Endothelial cell of umbilical vein (primary cell): ENCODE data around the gene ILKAP. TPM values are rescaled to one million over a fixed set of nuclear protein-coding genes. Genes with fewer than 3 reads are reported as not detected.

ENCODE experiments used
- BruUV-seq: library from RNA; stranded (reverse); fragments of 400-500 nt; replicated peaks from 2 replicates; lab custom pipeline; 2021; lab: Mats Ljungman, UMichigan
- CTCF ChIA-PET: fragments of 300-600, 350-600 bp; sonication (Branson Sonifier 250); formaldehyde crosslinking; loops from one replicate; lab custom pipeline; 2021; ENCODE audit warnings: antibody characterized with exemption, inconsistent platforms; lab: Charles Lee
- POLR2A ChIA-PET: fragments of 300-600, 350-600 bp; sonication (Branson Sonifier 250); formaldehyde crosslinking; loops from one replicate; lab custom pipeline; 2021; ENCODE audit warnings: antibody characterized with exemption, inconsistent platforms; lab: Charles Lee
- DNase-seq: peaks from one replicate; pipeline ENCODE4 v3.0.0-alpha.2; 2011; ENCODE audit warnings: low read depth, low spot score
- FAIRE-seq: peaks from 2 replicates; lab custom pipeline; 2011; peaks lifted over from hg19 to GRCh38; lab: Jason Lieb, UNC
- H2AFZ ChIP-seq: 2 replicates; pipeline ENCODE4 v1.6.0; 2012; ENCODE audit warnings: low read depth, low read length, control low read depth, inconsistent platforms
- H3K27ac ChIP-seq: 2 replicates; pipeline ENCODE4 v1.5.1; 2011; ENCODE audit warnings: low read depth, mild to moderate bottlenecking, control low read depth, low read length, moderate library complexity; ENCODE audit not compliant: insufficient read depth
- H3K27me3 ChIP-seq, 2 experiments: 2 replicates each; pipeline versions ENCODE4 v1.6.0 to v1.6.1; 2011; ENCODE audit warnings: low read length in 2 of 2, mixed read lengths in 1 of 2; ENCODE audit not compliant: control insufficient read depth in 2 of 2, insufficient read depth in 2 of 2
- H3K36me3 ChIP-seq, 2 experiments: 2 replicates in 1 of 2; 3 replicates in 1 of 2; pipeline ENCODE4 v1.5.1; 2011; ENCODE audit warnings: low read length in 2 of 2, mild to moderate bottlenecking in 1 of 2, moderate library complexity in 1 of 2; ENCODE audit not compliant: control insufficient read depth in 2 of 2, insufficient read depth in 2 of 2; ENCODE audit errors: extremely low read depth in 1 of 2
- H3K4me1 ChIP-seq: 3 replicates; pipeline ENCODE4 v1.5.1; 2011; ENCODE audit warnings: mild to moderate bottlenecking, low read length; ENCODE audit not compliant: control insufficient read depth, insufficient read depth; ENCODE audit errors: extremely low read depth
- H3K4me2 ChIP-seq: 2 replicates; pipeline ENCODE4 v1.6.1; 2011; ENCODE audit warnings: low read length, control low read depth, mixed read lengths; ENCODE audit not compliant: insufficient read depth
- H3K4me3 ChIP-seq, 3 experiments: fragments of 200-600 bp in 1 of 3; sonication (generic), shearing (Covaris generic) in 1 of 3; replicated peaks in 1 of 3; 2 replicates each; pipeline ENCODE4 v1.5.1; 2011 to 2016; ENCODE audit warnings: control low read depth in 3 of 3, low read length in 3 of 3, mild to moderate bottlenecking in 2 of 3, inconsistent platforms in 1 of 3, low read depth in 1 of 3, moderate library complexity in 1 of 3; ENCODE audit not compliant: insufficient read depth in 1 of 3
- H3K79me2 ChIP-seq: 2 replicates; pipeline ENCODE4 v1.6.0; 2012; ENCODE audit warnings: low read length, inconsistent platforms; ENCODE audit not compliant: control insufficient read depth, insufficient read depth
- H3K9ac ChIP-seq: replicated peaks from 2 replicates; pipeline ENCODE3; 2011; ENCODE audit warnings: low read length, control low read depth; ENCODE audit not compliant: insufficient read depth; ENCODE audit errors: extremely low read depth
- H3K9me1 ChIP-seq: replicated peaks from 3 replicates; pipeline ENCODE4 v1.6.0; 2011; ENCODE audit warnings: mild to moderate bottlenecking, low read length; ENCODE audit not compliant: control insufficient read depth, insufficient read depth; ENCODE audit errors: extremely low read depth
- H3K9me3 ChIP-seq: replicated peaks from 2 replicates; pipeline ENCODE4 v1.5.1; 2012; ENCODE audit warnings: low read length, inconsistent platforms; ENCODE audit not compliant: control insufficient read depth, insufficient read depth
- H4K20me1 ChIP-seq: replicated peaks from 2 replicates; pipeline ENCODE3; 2011; ENCODE audit warnings: mild to moderate bottlenecking, low read length; ENCODE audit not compliant: control insufficient read depth, insufficient read depth; ENCODE audit errors: extremely low read depth
- EZH2 ChIP-seq: IDR thresholded peaks from 2 replicates; pipeline ENCODE4 v1.6.1; 2012; ENCODE audit warnings: borderline replicate concordance, low read depth, mild to moderate bottlenecking, moderate library complexity, low read length, inconsistent platforms; ENCODE audit not compliant: severe bottlenecking
- FOS ChIP-seq: IDR thresholded peaks from 2 replicates; pipeline ENCODE4 v1.6.1; 2011; ENCODE audit warnings: mild to moderate bottlenecking, low read length, moderate library complexity, borderline replicate concordance; ENCODE audit not compliant: insufficient read depth
- GATA2 ChIP-seq: IDR thresholded peaks from 2 replicates; pipeline ENCODE4 v1.7.0; 2011; ENCODE audit warnings: low read depth, mild to moderate bottlenecking, moderate library complexity, mixed read lengths, low read length; ENCODE audit not compliant: insufficient read length, insufficient read depth
- JUN ChIP-seq: IDR thresholded peaks from 2 replicates; pipeline ENCODE4 v1.6.1; 2011; ENCODE audit warnings: borderline replicate concordance, low read depth; ENCODE audit not compliant: insufficient read length, insufficient read depth
- MYC ChIP-seq: IDR thresholded peaks from one replicate; pipeline ENCODE4 v1.6.1; 2011; ENCODE audit warnings: mild to moderate bottlenecking, low read depth, low read length
- POLR2A ChIP-seq: IDR thresholded peaks from 2 replicates; pipeline ENCODE4 v1.6.1; 2012; ENCODE audit warnings: low read depth, mild to moderate bottlenecking, control low read depth, low read length
- POLR2AphosphoS5 ChIP-seq: IDR thresholded peaks from 2 replicates; pipeline ENCODE4 v1.6.1; 2012; ENCODE audit warnings: low read depth, mild to moderate bottlenecking, control low read depth, low read length, moderate library complexity; ENCODE audit not compliant: insufficient read depth
- dilution Hi-C: fragments of 300-500 bp; cut with MboI; formaldehyde crosslinking; loops from one replicate; pipeline ENCODE4 v1.15.0; 2019; ENCODE audit warnings: low sequenced_read_pairs; ENCODE audit not compliant: extremely low pct_ligation_motif_present
- intact Hi-C: fragments of 100-400 bp; cut with micrococcal nuclease; formaldehyde crosslinking; loops from one replicate; pipeline ENCODE4 v1.10.0; 2022
- polyA plus RNA-seq, 4 experiments: library from polyadenylated mRNA; depleted of rRNA in 3 of 4; stranded (reverse) in 3 of 4; unstranded in 1 of 4; fragments of >200 nt; gene quantifications; 2 replicates each; pipeline versions ENCODE4 v1.2.1 to v1.2.3, GENCODE V29; 2011 to 2012; ENCODE audit warnings: missing spikeins in 1 of 4
- total RNA-seq: library from RNA; stranded (reverse); gene quantifications from 2 replicates; pipeline ENCODE4 v1.2.3, GENCODE V29; 2021
- TF ChIP-seq, protein P1 (sequence below), 2 donors: IDR thresholded peaks; 1 replicate in 1 of 2; 2 replicates in 1 of 2; pipeline ENCODE4 v1.5.1; 2011; ENCODE audit warnings: low read length in 2 of 2, mild to moderate bottlenecking in 2 of 2, moderate library complexity in 2 of 2, control low read depth in 1 of 2, inconsistent platforms in 1 of 2, low read depth in 1 of 2; ENCODE audit not compliant: insufficient read depth in 1 of 2; ENCODE audit errors: extremely low read depth in 1 of 2
- TF ChIP-seq, protein P2 (sequence below): IDR thresholded peaks from 2 replicates; pipeline ENCODE4 v1.6.1; 2011; ENCODE audit not compliant: insufficient read depth, insufficient read length

ILKAP gene
- total and polyA plus RNA-seq, 2 donors (not counting 3 experiments of a cell fraction or from before 2014, with no cell fraction given), result 49.2 to 49.8 TPM

DNA sequence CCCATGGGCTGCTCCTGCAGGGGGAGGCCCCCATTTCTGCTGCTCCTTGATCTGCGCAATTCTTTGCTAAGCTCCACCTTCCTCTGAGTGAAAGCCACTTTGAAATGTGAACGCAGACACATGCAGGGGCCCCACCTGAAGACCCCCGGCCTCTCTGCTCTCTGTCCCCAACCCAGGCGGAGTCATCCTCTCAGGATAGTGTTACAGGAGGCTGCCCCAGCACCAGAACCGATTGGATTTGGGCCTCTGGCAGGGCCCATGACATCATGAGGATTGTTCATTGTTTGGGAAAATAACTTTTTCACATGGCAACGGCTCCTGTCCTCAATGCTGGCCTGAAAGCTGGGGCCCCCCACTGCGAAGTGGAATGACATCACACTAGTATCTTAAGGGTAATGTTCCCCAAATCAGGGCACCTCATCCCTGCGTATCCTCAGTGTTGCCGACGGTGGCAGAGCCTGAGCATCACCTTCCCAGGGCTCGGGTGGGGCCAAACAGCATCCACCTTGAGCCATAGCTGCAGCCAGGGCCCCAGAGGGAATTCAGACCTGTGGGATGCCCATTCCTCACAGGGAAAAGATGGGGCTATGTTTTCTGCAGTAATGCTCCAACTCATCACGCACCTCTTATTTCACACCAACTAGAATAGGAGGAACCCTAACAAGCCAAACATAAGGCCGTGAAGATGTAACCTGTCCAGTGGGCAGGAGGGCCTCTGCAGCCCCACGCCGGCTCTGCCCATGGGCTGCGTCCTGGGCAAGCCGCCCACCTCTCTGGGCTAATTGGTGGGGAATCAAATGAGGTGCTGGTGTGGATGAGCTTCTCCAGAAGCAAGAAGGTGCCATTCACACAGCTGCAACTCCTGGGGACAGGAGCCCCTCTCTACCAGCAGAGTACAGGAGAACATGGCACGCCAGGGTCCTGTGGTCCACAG, 47.5 kb downstream of the ILKAP start:
- DNase-seq (no peak), FAIRE-seq (no peak)
- intact Hi-C loops, result no loop called here
- Histone ChIP-seq H3K9me1 (no peaks in the 10 kb centered on the region), H2AFZ (no peak overlapping the region), H3K27ac (no peak overlapping the region), H3K27me3 (peaks cover 0 to 3% of the 10 kb centered on the region in 2 experiments), H3K9ac (no peak overlapping the region), H3K4me1 (no peaks in the 10 kb centered on the region), H3K79me2 (no peaks in the 10 kb centered on the region), H3K4me2 (no peak overlapping the region), H3K36me3 (no peaks in the 10 kb centered on the region), H3K9me3 (no peaks in the 10 kb centered on the region), H4K20me1 (no peaks in the 10 kb centered on the region), H3K4me3 (no peak overlapping the region)
- TF ChIP-seq, protein P1, sequence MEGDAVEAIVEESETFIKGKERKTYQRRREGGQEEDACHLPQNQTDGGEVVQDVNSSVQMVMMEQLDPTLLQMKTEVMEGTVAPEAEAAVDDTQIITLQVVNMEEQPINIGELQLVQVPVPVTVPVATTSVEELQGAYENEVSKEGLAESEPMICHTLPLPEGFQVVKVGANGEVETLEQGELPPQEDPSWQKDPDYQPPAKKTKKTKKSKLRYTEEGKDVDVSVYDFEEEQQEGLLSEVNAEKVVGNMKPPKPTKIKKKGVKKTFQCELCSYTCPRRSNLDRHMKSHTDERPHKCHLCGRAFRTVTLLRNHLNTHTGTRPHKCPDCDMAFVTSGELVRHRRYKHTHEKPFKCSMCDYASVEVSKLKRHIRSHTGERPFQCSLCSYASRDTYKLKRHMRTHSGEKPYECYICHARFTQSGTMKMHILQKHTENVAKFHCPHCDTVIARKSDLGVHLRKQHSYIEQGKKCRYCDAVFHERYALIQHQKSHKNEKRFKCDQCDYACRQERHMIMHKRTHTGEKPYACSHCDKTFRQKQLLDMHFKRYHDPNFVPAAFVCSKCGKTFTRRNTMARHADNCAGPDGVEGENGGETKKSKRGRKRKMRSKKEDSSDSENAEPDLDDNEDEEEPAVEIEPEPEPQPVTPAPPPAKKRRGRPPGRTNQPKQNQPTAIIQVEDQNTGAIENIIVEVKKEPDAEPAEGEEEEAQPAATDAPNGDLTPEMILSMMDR (IDR thresholded peaks at IDR 0.05; ENCODE audit: extremely low read depth in 1 of 2, insufficient read depth in 1 of 2, low read depth in 1 of 2, low read length in 2 of 2), result no peak
- TF ChIP-seq POLR2AphosphoS5 (no peak), POLR2A (no peak), EZH2 (no peak), FOS (no peak), GATA2 (no peak), JUN (no peak), MYC (no peak)
- TF ChIP-seq, protein P2, sequence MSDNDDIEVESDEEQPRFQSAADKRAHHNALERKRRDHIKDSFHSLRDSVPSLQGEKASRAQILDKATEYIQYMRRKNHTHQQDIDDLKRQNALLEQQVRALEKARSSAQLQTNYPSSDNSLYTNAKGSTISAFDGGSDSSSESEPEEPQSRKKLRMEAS, result no peak
- dilution Hi-C loops, result no loop called here
- BruUV-seq, result no TSS peak
- CTCF ChIA-PET, result interaction anchor here (1.6 kb wide), 1 partner anchor 108 kb away, joined by 4 read pairs; no protein-coding TSS in a partner anchor
- POLR2A ChIA-PET, result no interaction called here
